Stomach (tissue), 9 donors: ENCODE results near the gene C2orf69. TPM values are rescaled to one million over a fixed set of nuclear protein-coding genes. Genes with fewer than 3 reads are reported as not detected.

Experiments used
- DNase-seq, 2 donors: peaks; one replicate each; pipeline versions ENCODE4 v3.0.0 to v3.0.0-alpha.2; 2013 to 2019
- H3K27ac ChIP-seq, 5 donors: fragments of 200-600 bp in 4 of 5; sonication (generic) in 4 of 5; one replicate each; pipeline ENCODE4 v1.5.1; 2013 to 2019; ENCODE audit warnings: mild to moderate bottlenecking in 1 of 5, moderate library complexity in 1 of 5
- H3K27me3 ChIP-seq, 3 donors: fragments of 200-600 bp; sonication (generic); one replicate each; pipeline ENCODE4 v1.5.1; 2017 to 2019; ENCODE audit warnings: mixed run types in 1 of 3
- H3K36me3 ChIP-seq, 4 donors: fragments of 200-600 bp; sonication (generic); 1 replicate in 3 of 4; 2 replicates in 1 of 4; pipeline ENCODE4 v1.5.1; 2016 to 2019
- H3K4me1 ChIP-seq, 4 donors: fragments of 200-600 bp; sonication (generic); one replicate each; pipeline ENCODE4 v1.5.1; 2016 to 2019
- H3K4me3 ChIP-seq, 4 donors: fragments of 200-600 bp; sonication (generic) in 3 of 4; one replicate each; pipeline ENCODE4 v1.5.1; 2016 to 2019; ENCODE audit warnings: mild to moderate bottlenecking in 1 of 4
- H3K9me3 ChIP-seq, 4 donors: fragments of 200-600 bp; sonication (generic); one replicate each; pipeline ENCODE4 v1.5.1; 2016 to 2019
- EP300 ChIP-seq: sonication (generic); formaldehyde crosslinking; IDR thresholded peaks from one replicate; pipeline ENCODE4 v1.6.1; 2017; ENCODE audit warnings: antibody characterized with exemption
- POLR2A ChIP-seq, 4 donors: fragments of 450-650 bp; IDR thresholded peaks; one replicate each; pipeline ENCODE4 v1.6.1; 2016; ENCODE audit warnings: antibody characterized with exemption in 4 of 4, control low read depth in 2 of 4, mild to moderate bottlenecking in 1 of 4, moderate library complexity in 1 of 4
- POLR2AphosphoS5 ChIP-seq, 3 donors: sonication (generic); formaldehyde crosslinking; IDR thresholded peaks; one replicate each; pipeline ENCODE4 v1.6.1; 2016; ENCODE audit warnings: antibody characterized with exemption in 3 of 3
- WGBS, 5 donors: extraction: QIAGEN DNeasy Blood & Tissue Kit in 3 of 5; methylation state at CpG; one replicate each; pipeline versions ENCODE4 v1.1.5 to v1.1.7; 2013 to 2018; 5-methylcytosine and 5-hydroxymethylcytosine counted together
- intact Hi-C: fragments of 100-400 bp; cut with DNase I; formaldehyde crosslinking; loops from one replicate; pipeline ENCODE4 v1.15.1; 2023; ENCODE audit warnings: low total_unique reads
- polyA plus RNA-seq, 3 donors: library from polyadenylated mRNA; stranded (reverse); fragments of 200-250 nt; gene quantifications; one replicate each; pipeline ENCODE4 v1.2.3, GENCODE V29; 2013
- total RNA-seq, 5 donors: library from RNA; depleted of rRNA; stranded (reverse); fragments of >200 nt; gene quantifications; one replicate each; pipeline versions ENCODE4 v1.1.0 to v1.2.3, GENCODE V29; 2014 to 2016
- TF ChIP-seq, protein P1 (sequence below), 7 experiments: fragments of 450-650 bp in 4 of 7; fragments of 200-600 bp in 3 of 7; sonication (generic) in 3 of 7; IDR thresholded peaks; one replicate each; pipeline ENCODE4 v1.5.1; 2016 to 2019; ENCODE audit warnings: antibody characterized with exemption in 7 of 7, control low read depth in 2 of 7, mild to moderate bottlenecking in 1 of 7
- donor health status: healthy with polysubstance abuse.
- donor health status: Bipolar disorder and iron deficiency.
- donor health status: healthy.

Gene C2orf69
- total and polyA plus RNA-seq, 8 donors, result 2.0 to 29.8 (median 7.3) TPM

DNA sequence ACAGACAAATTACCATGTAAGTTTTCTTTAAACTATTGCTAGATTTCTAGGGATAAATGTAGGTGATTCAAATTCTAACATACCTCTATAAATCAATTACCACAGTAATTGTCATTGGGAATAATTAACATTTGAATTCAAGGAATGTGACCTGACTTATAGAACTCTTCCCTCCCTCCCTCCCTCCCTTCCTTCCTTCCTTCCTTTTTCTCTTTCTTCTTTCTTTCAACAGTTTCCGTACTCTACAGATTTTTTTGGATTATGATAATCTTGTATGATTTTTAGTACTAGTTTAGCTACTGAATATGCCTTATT lies 41.9 kb upstream of the C2orf69 start:
- intact Hi-C loops, result no loop called here
- H3K36me3 ChIP-seq, result no peaks in the 10 kb centered on the region
- no peaks in the 10 kb centered on the region for H3K27me3 ChIP-seq
- H3K4me3 ChIP-seq, result no peak overlapping the region
- H3K4me1 ChIP-seq, result no peaks in the 10 kb centered on the region
- TF ChIP-seq POLR2A (IDR thresholded peaks at IDR 0.05), result no peak
- TF ChIP-seq EP300, result no peak
- no peak for DNase-seq
- WGBS, 5 donors, result 64 to 88% (median 71%) methylated on average over 1 of the region's 1 CpG
- H3K9me3 ChIP-seq, result peaks cover 0 to 7% (median 5%) of the 10 kb centered on the region in 4 donors
- H3K27ac ChIP-seq, result no peak overlapping the region

DNA sequence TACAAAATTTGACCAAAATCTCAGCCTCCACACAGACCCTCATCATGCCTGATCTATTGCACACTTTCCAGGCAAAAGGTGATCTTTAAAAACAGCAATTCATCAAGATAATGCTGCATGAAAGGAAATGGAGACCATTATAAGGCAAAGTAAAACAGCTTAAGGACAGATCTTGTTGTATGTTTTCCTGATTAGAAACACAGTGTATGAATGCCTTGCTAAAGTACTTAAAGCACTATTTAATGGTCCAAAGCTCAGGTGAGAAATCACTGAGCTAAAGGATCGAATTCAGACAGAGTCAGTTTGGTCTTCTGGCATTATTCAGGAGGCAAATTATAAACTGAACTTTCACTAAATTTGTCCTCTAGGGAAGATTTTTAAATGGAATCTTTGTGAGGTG lies 41.4 kb upstream of the C2orf69 start:
- DNase-seq, result no peak
- H3K27ac ChIP-seq, result no peak overlapping the region
- H3K4me3 ChIP-seq, result no peak overlapping the region
- peaks cover 0 to 10% (median 9%) of the 10 kb centered on the region in 4 donors for H3K9me3 ChIP-seq
- no peaks in the 10 kb centered on the region for H3K4me1 ChIP-seq
- intact Hi-C loops, result no loop called here
- H3K27me3 ChIP-seq, result no peaks in the 10 kb centered on the region
- WGBS, 5 donors, result 24 to 38% (median 35%) methylated on average over 1 of the region's 1 CpG
- H3K36me3 ChIP-seq, result no peaks in the 10 kb centered on the region
- no peak for TF ChIP-seq EP300
- TF ChIP-seq, protein P1, sequence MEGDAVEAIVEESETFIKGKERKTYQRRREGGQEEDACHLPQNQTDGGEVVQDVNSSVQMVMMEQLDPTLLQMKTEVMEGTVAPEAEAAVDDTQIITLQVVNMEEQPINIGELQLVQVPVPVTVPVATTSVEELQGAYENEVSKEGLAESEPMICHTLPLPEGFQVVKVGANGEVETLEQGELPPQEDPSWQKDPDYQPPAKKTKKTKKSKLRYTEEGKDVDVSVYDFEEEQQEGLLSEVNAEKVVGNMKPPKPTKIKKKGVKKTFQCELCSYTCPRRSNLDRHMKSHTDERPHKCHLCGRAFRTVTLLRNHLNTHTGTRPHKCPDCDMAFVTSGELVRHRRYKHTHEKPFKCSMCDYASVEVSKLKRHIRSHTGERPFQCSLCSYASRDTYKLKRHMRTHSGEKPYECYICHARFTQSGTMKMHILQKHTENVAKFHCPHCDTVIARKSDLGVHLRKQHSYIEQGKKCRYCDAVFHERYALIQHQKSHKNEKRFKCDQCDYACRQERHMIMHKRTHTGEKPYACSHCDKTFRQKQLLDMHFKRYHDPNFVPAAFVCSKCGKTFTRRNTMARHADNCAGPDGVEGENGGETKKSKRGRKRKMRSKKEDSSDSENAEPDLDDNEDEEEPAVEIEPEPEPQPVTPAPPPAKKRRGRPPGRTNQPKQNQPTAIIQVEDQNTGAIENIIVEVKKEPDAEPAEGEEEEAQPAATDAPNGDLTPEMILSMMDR (IDR thresholded peaks at IDR 0.05), result no peak
- TF ChIP-seq POLR2A (IDR thresholded peaks at IDR 0.05), result no peak
- TF ChIP-seq POLR2AphosphoS5 (IDR thresholded peaks at IDR 0.05), result no peak

DNA sequence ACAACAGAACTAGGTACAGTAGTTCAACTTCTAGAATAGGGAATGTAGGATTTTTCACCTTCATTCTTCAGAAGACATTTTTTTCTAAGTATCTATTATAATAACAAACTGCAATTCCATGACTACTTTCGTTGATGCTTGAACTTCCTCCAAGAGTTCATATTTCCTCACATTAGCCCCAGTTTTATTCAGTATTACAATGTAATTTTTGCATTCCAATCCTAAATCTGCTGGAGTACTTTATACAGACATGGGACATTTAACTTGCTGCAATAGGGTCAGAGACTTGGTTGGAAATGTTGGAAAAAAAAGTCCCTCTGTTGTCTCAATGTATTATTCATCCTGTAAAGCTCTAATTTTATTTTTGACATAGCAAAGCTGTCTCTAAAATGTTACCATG lies 40.5 kb upstream of the C2orf69 start:
- TF ChIP-seq, protein P1 (IDR thresholded peaks at IDR 0.05), result no peak
- no peak for TF ChIP-seq EP300
- TF ChIP-seq POLR2AphosphoS5 (IDR thresholded peaks at IDR 0.05), result no peak
- TF ChIP-seq POLR2A (IDR thresholded peaks at IDR 0.05), result no peak
- DNase-seq, result no peak

DNA sequence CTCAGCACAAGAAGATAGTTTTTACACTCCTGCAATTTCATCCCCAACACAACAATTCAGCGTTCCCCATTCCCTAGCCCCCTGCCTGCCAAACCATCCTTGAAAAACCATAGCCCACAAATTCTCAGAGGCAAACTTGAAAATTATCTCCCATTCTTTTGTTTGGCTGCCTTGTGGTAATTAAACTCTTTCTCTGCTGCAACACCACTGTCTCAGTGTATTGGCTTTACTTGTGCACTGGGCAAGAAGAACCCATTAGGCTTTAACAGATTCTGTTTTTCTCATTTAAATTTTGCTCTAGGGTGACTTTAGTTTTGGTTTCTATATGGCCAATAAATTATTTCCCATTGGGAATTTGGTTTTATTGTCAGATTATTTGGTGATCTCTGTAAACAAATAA lies 36.9 kb upstream of the C2orf69 start:
- Histone ChIP-seq H3K4me1 (no peaks in the 10 kb centered on the region), H3K4me3 (no peak overlapping the region), H3K27ac (no peak overlapping the region), H3K27me3 (no peaks in the 10 kb centered on the region), H3K9me3 (peaks cover 0 to 24% (median 16%) of the 10 kb centered on the region in 4 donors), H3K36me3 (no peaks in the 10 kb centered on the region)
- no peak for DNase-seq
- no peak for TF ChIP-seq POLR2AphosphoS5 (IDR thresholded peaks at IDR 0.05)
- TF ChIP-seq, protein P1 (IDR thresholded peaks at IDR 0.05), result no peak
- TF ChIP-seq POLR2A (IDR thresholded peaks at IDR 0.05), result no peak
- no peak for TF ChIP-seq EP300
- 95 to 100% (median 95%) methylated on average over 1 of the region's 1 CpG for WGBS, 5 donors
- intact Hi-C loops, result no loop called here

More for the DNA sequence above, 40.5 kb upstream of the C2orf69 start:
- H3K9me3 ChIP-seq, result peaks cover 0 to 17% (median 13%) of the 10 kb centered on the region in 4 donors
- H3K27me3 ChIP-seq, result no peaks in the 10 kb centered on the region
- H3K4me1 ChIP-seq, result no peaks in the 10 kb centered on the region
- no peak overlapping the region for H3K27ac ChIP-seq
- H3K4me3 ChIP-seq, result no peak overlapping the region
- 43 to 61% (median 55%) methylated on average over 1 of the region's 1 CpG for WGBS, 5 donors
- intact Hi-C loops, result no loop called here
- H3K36me3 ChIP-seq, result no peaks in the 10 kb centered on the region

DNA sequence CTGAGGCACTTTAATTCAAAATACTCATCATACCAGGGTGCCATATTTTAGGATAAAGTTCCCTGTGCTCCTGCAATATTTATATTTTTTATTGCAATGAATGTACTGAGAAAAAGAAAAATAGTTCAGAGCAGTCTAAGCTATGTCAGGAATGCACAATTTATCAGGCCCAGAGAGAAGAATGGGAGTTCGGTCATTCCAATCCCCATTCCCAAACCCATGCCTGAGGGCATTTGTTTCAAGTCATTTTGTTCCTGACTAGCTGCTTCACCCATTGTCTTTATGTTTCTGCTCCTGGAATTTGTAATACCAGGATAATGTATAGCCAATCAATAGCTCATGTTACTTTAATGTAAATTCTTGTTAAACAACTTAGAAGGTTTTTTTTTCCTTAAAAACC lies 35.7 kb upstream of the C2orf69 start:
- no peaks in the 10 kb centered on the region for H3K36me3 ChIP-seq
- H3K9me3 ChIP-seq, result peaks cover 0 to 24% (median 16%) of the 10 kb centered on the region in 4 donors
- no peaks in the 10 kb centered on the region for H3K4me1 ChIP-seq
- H3K27me3 ChIP-seq, result no peaks in the 10 kb centered on the region
- intact Hi-C loops, result no loop called here
- no peak overlapping the region for H3K27ac ChIP-seq
- no peak overlapping the region for H3K4me3 ChIP-seq
- TF ChIP-seq, protein P1 (IDR thresholded peaks at IDR 0.05), result no peak
- TF ChIP-seq POLR2AphosphoS5 (IDR thresholded peaks at IDR 0.05) (no peak), POLR2A (IDR thresholded peaks at IDR 0.05) (no peak), EP300 (no peak)
- 74 to 92% (median 90%) methylated on average over 1 of the region's 1 CpG for WGBS, 5 donors
- DNase-seq, result no peak
